H9 (cell line): ENCODE data around the gene GXYLT1. TPM values are rescaled to one million over a fixed set of nuclear protein-coding genes. Genes with fewer than 3 reads are reported as not detected.

ENCODE experiments used
- DNase-seq: peaks from one replicate; pipeline ENCODE4 v3.0.0-alpha.2; 2017
- H2AFZ ChIP-seq: one replicate; pipeline ENCODE4 v1.6.1; 2013; ENCODE audit warnings: mild to moderate bottlenecking, low read length, control low read depth, moderate library complexity
- H2AK5ac ChIP-seq: 2 replicates; pipeline ENCODE4 v1.6.1; 2013; ENCODE audit warnings: low read length, control low read depth, mixed read lengths; ENCODE audit not compliant: insufficient read length
- H2BK120ac ChIP-seq: one replicate; pipeline ENCODE4 v1.6.1; 2013; ENCODE audit warnings: low read depth, mild to moderate bottlenecking, low read length, control low read depth, inconsistent platforms; ENCODE audit not compliant: poor library complexity, severe bottlenecking
- H2BK12ac ChIP-seq: 2 replicates; pipeline ENCODE4 v1.6.1; 2013; ENCODE audit warnings: low read length, control low read depth, mixed read lengths, low read depth; ENCODE audit not compliant: insufficient read length
- H2BK15ac ChIP-seq: 2 replicates; pipeline ENCODE4 v1.6.1; 2013; ENCODE audit warnings: low read depth, low read length, control low read depth
- H2BK20ac ChIP-seq: one replicate; pipeline ENCODE4 v1.6.1; 2013; ENCODE audit warnings: low read depth, mild to moderate bottlenecking, low read length, control low read depth, inconsistent platforms; ENCODE audit not compliant: poor library complexity, severe bottlenecking
- H2BK5ac ChIP-seq: 2 replicates; pipeline ENCODE4 v1.6.1; 2013; ENCODE audit warnings: low read length, control low read depth, mixed read lengths; ENCODE audit not compliant: insufficient read length
- H3K14ac ChIP-seq: 2 replicates; pipeline ENCODE4 v1.6.1; 2013; ENCODE audit warnings: low read length, control low read depth; ENCODE audit not compliant: insufficient read depth
- H3K18ac ChIP-seq: 2 replicates; pipeline ENCODE4 v1.6.1; 2013; ENCODE audit warnings: low read depth, mild to moderate bottlenecking, mixed read lengths, low read length, control low read depth; ENCODE audit not compliant: insufficient read length
- H3K23ac ChIP-seq: 2 replicates; pipeline ENCODE4 v1.6.1; 2013; ENCODE audit warnings: low read length, control low read depth, mixed read lengths, low read depth; ENCODE audit not compliant: insufficient read length
- H3K23me2 ChIP-seq: 2 replicates; pipeline ENCODE4 v1.6.1; 2013; ENCODE audit warnings: low read depth, mild to moderate bottlenecking, mixed read lengths, low read length, control low read depth; ENCODE audit not compliant: insufficient read length, poor library complexity, severe bottlenecking
- H3K27ac ChIP-seq: 2 replicates; pipeline ENCODE4 v1.5.1; 2013; ENCODE audit warnings: low read length, control low read depth, mixed read lengths, low read depth; ENCODE audit not compliant: insufficient read length
- H3K27me3 ChIP-seq: 2 replicates; pipeline ENCODE4 v1.6.1; 2013; ENCODE audit warnings: low read length, control low read depth, inconsistent platforms; ENCODE audit not compliant: insufficient read depth
- H3K4ac ChIP-seq: 2 replicates; pipeline ENCODE4 v1.6.1; 2013; ENCODE audit warnings: low read depth, mild to moderate bottlenecking, control low read depth, inconsistent platforms, low read length, moderate library complexity
- H3K4me1 ChIP-seq: 2 replicates; pipeline ENCODE4 v1.6.1; 2013; ENCODE audit warnings: low read length, control low read depth, inconsistent platforms; ENCODE audit not compliant: insufficient read depth
- H3K4me2 ChIP-seq: 2 replicates; pipeline ENCODE4 v1.6.1; 2013; ENCODE audit warnings: low read length, control low read depth, mixed read lengths; ENCODE audit not compliant: insufficient read length, insufficient read depth
- H3K56ac ChIP-seq: 2 replicates; pipeline ENCODE4 v1.6.1; 2013; ENCODE audit warnings: low read depth, mild to moderate bottlenecking, mixed read lengths, low read length, control low read depth; ENCODE audit not compliant: insufficient read length
- H3K79me1 ChIP-seq: 2 replicates; pipeline ENCODE4 v1.6.1; 2013; ENCODE audit warnings: low read depth, mild to moderate bottlenecking, moderate library complexity, low read length, control low read depth, inconsistent platforms; ENCODE audit not compliant: insufficient read depth, poor library complexity, severe bottlenecking
- H3K79me2 ChIP-seq: 2 replicates; pipeline ENCODE4 v1.6.1; 2013; ENCODE audit warnings: low read length, control low read depth, inconsistent platforms; ENCODE audit not compliant: insufficient read depth
- H3K9ac ChIP-seq: 2 replicates; pipeline ENCODE4 v1.6.1; 2013; ENCODE audit warnings: low read length, control low read depth, mixed read lengths; ENCODE audit not compliant: insufficient read length; ENCODE audit errors: extremely low read depth
- H3K9me3 ChIP-seq: one replicate; pipeline ENCODE4 v1.6.1; 2013; ENCODE audit warnings: low read depth, low read length, inconsistent platforms; ENCODE audit not compliant: control insufficient read depth
- H3T11ph ChIP-seq: one replicate; pipeline ENCODE4 v1.6.1; 2013; ENCODE audit warnings: mild to moderate bottlenecking, low read length, control low read depth, inconsistent platforms
- H4K20me1 ChIP-seq: one replicate; pipeline ENCODE4 v1.6.1; 2013; ENCODE audit not compliant: control insufficient read depth, insufficient read length, insufficient read depth
- H4K5ac ChIP-seq: 2 replicates; pipeline ENCODE4 v1.6.1; 2013; ENCODE audit warnings: low read depth, mild to moderate bottlenecking, mixed read lengths, low read length, control low read depth; ENCODE audit not compliant: insufficient read length
- H4K8ac ChIP-seq: replicated peaks from 2 replicates; pipeline ENCODE4 v1.6.1; 2013; ENCODE audit warnings: low read length, control low read depth, mixed read lengths, low read depth; ENCODE audit not compliant: insufficient read length
- H4K91ac ChIP-seq: 2 replicates; pipeline ENCODE4 v1.6.1; 2013; ENCODE audit warnings: low read depth, mild to moderate bottlenecking, moderate library complexity, mixed read lengths, low read length, control low read depth; ENCODE audit not compliant: insufficient read length
- H3K27ac Mint-ChIP-seq, 3 experiments: 2 replicates in 2 of 3; 3 replicates in 1 of 3; pipeline ENCODE4 v1.8.0; 2020 to 2021; ENCODE audit warnings: mixed read lengths in 3 of 3, mild to moderate bottlenecking in 1 of 3, moderate library complexity in 1 of 3
- H3K27me3 Mint-ChIP-seq: 2 replicates; pipeline ENCODE4 v1.8.0; 2021; ENCODE audit warnings: low read depth, mild to moderate bottlenecking, moderate library complexity, mixed read lengths
- H3K36me3 Mint-ChIP-seq, 3 experiments: 2 replicates in 2 of 3; 3 replicates in 1 of 3; pipeline ENCODE4 v1.8.0; 2020 to 2021; ENCODE audit warnings: low read depth in 3 of 3, mixed read lengths in 3 of 3; ENCODE audit not compliant: insufficient read depth in 1 of 3
- H3K4me1 Mint-ChIP-seq, 2 experiments: 2 replicates each; pipeline ENCODE4 v1.8.0; 2020; ENCODE audit warnings: mixed read lengths in 2 of 2
- H3K4me3 Mint-ChIP-seq, 2 experiments: 2 replicates in 1 of 2; 3 replicates in 1 of 2; pipeline ENCODE4 v1.8.0; 2020 to 2021; ENCODE audit warnings: mild to moderate bottlenecking in 2 of 2, mixed read lengths in 2 of 2, moderate library complexity in 1 of 2
- H3K9me3 Mint-ChIP-seq, 2 experiments: 2 replicates in 1 of 2; 3 replicates in 1 of 2; pipeline ENCODE4 v1.8.0; 2020; ENCODE audit warnings: mild to moderate bottlenecking in 2 of 2, mixed read lengths in 2 of 2, moderate library complexity in 1 of 2
- CTCF ChIP-seq: fragments of 200-600 bp; sonication (generic); conservative IDR thresholded peaks from 3 replicates; pipeline ENCODE4 v1.8.0; 2021; ENCODE audit warnings: antibody characterized with exemption, mild to moderate bottlenecking
- total RNA-seq: library from RNA; stranded (reverse); gene quantifications from 2 replicates; pipeline ENCODE4 v1.2.1, GENCODE V29; 2021

Gene GXYLT1
- total RNA-seq, 1 experiment from 2014 or later = 14.5 TPM

GRCh38 chr12:42039577-42039976 is 105.1 kb downstream of the GXYLT1 start:
- no peak overlapping the region for H3K9ac ChIP-seq
- no peak for TF ChIP-seq CTCF
- Mint-ChIP-seq H3K36me3 (no peaks in the 10 kb centered on the region; a peak in 1 of 7 replicates), H3K27ac (no peak overlapping the region), H3K4me1 (no peaks in the 10 kb centered on the region), H3K9me3 (peaks cover 0 to 4% of the 10 kb centered on the region in 2 experiments; a peak in 2 of 5 replicates), H3K4me3 (no peak overlapping the region), H3K27me3 (0 out of 2 replicates have a peak, but pooled peaks cover 3% of the 10 kb centered on the region)
- no peak overlapping the region for H3K14ac ChIP-seq
- no peak overlapping the region for H3K4ac ChIP-seq
- H2BK20ac ChIP-seq = no peak overlapping the region
- no peaks in the 10 kb centered on the region for H3K9me3 ChIP-seq
- H2BK120ac ChIP-seq = no peak overlapping the region
- H4K8ac ChIP-seq = no peak overlapping the region
- H3K27ac ChIP-seq = no peak overlapping the region
- no peaks in the 10 kb centered on the region for H3K23me2 ChIP-seq
- no peak overlapping the region for H3T11ph ChIP-seq
- no peak overlapping the region for H2AFZ ChIP-seq
- no peaks in the 10 kb centered on the region for H3K79me1 ChIP-seq
- H3K79me2 ChIP-seq = no peaks in the 10 kb centered on the region
- no peak for DNase-seq
- H3K4me1 ChIP-seq = no peaks in the 10 kb centered on the region
- no peak overlapping the region for H4K5ac ChIP-seq
- no peak overlapping the region for H3K4me2 ChIP-seq
- no peak overlapping the region for H2BK5ac ChIP-seq
- H4K91ac ChIP-seq = no peak overlapping the region
- H3K18ac ChIP-seq = no peak overlapping the region
- no peaks in the 10 kb centered on the region for H4K20me1 ChIP-seq
- H3K23ac ChIP-seq = no peak overlapping the region
- no peak overlapping the region for H2BK15ac ChIP-seq
- no peaks in the 10 kb centered on the region for H3K27me3 ChIP-seq
- H3K56ac ChIP-seq = no peak overlapping the region
- no peak overlapping the region for H2AK5ac ChIP-seq
- no peak overlapping the region for H2BK12ac ChIP-seq
